ENCODE results near the gene PDZK1IP1. TPM values are rescaled to one million over a fixed set of nuclear protein-coding genes. Genes with fewer than 3 reads are reported as not detected.

PDZK1IP1 gene
- total and polyA plus RNA-seq, 2 of the 4 experiments (the other 2 are of a cell fraction), result not detected

GRCh38 chr1:47226121-47226838 is 36.4 kb upstream of the PDZK1IP1 start:
- no TSS peak for BruUV-seq (replicated peaks)
- TF ChIP-seq RAD21 (IDR thresholded peaks at IDR 0.05; ENCODE audit: low read length) (no peak), POLR2A (IDR thresholded peaks at IDR 0.05; ENCODE audit: low read depth, low read length) (no peak), MAFK (IDR thresholded peaks at IDR 0.05; ENCODE audit: low read depth, low read length) (no peak), NFE2L2 (IDR thresholded peaks at IDR 0.05; ENCODE audit: low read depth, low read length) (no peak), RCOR1 (IDR thresholded peaks at IDR 0.05; ENCODE audit: insufficient replicate concordance, low read length) (no peak), MAZ (IDR thresholded peaks at IDR 0.05; ENCODE audit: borderline replicate concordance, low read depth, low read length) (no peak), MXI1 (IDR thresholded peaks at IDR 0.05; ENCODE audit: borderline replicate concordance, low read depth, low read length) (no peak), CTCF (conservative IDR thresholded peaks at IDR 0.05; ENCODE audit: low read depth, low read length) (no peak), FOS (IDR thresholded peaks at IDR 0.05; ENCODE audit: low read depth, low read length) (no peak), BHLHE40 (IDR thresholded peaks at IDR 0.05; ENCODE audit: low read depth, low read length) (no peak), USF2 (IDR thresholded peaks at IDR 0.05; ENCODE audit: low read depth, low read length) (no peak), ELK1 (IDR thresholded peaks at IDR 0.05; ENCODE audit: borderline replicate concordance, low read depth, low read length) (no peak), CHD1 (IDR thresholded peaks at IDR 0.05; ENCODE audit: low read depth, low read length) (no peak), SMC3 (IDR thresholded peaks at IDR 0.05; ENCODE audit: low read depth, low read length) (no peak), RFX5 (IDR thresholded peaks at IDR 0.05; ENCODE audit: low read depth, low read length) (no peak), CEBPB (IDR thresholded peaks at IDR 0.05; ENCODE audit: low read depth, low read length) (no peak)
- H3K9ac ChIP-seq (ENCODE audit: low read depth, low read length), result no peak overlapping the region
- no peak overlapping the region for H3K4ac ChIP-seq (ENCODE audit: low read depth, low read length)
- H2BK15ac ChIP-seq (ENCODE audit: low read depth, low read length), result no peak overlapping the region
- H2AK9ac ChIP-seq (replicated peaks; ENCODE audit: low read depth, low read length, poor library complexity), result no peak overlapping the region
- no peak for DNase-seq
- no peak overlapping the region for H2BK120ac ChIP-seq (ENCODE audit: low read depth, low read length)
- H3K4me2 ChIP-seq (ENCODE audit: low read depth, low read length), result no peak overlapping the region
- WGBS, 2 experiments (ENCODE audit: extremely low coverage in 2 of 2, insufficient read length in 1 of 2), result 0% methylated on average over 1 of the region's 19 CpGs; no CpG with 5 or more reads in 1 of the 2 experiments
- dilution Hi-C loops (cut with HindIII; ENCODE audit: low sequenced_read_pairs, unreplicated experiment), result no loop called here
- H3K14ac ChIP-seq (replicated peaks; ENCODE audit: low read depth, low read length), result no peak overlapping the region
- H3K4me3 ChIP-seq (ENCODE audit: insufficient read depth, low read depth, low read length), result no peak overlapping the region
- no peak overlapping the region for H3K27ac ChIP-seq (ENCODE audit: insufficient read depth, low read length)
- H3K79me1 ChIP-seq (ENCODE audit: low read depth in 1 of 2, low read length in 2 of 2), result no peaks in the 10 kb centered on the region
- H2BK5ac ChIP-seq (ENCODE audit: low read depth, low read length, poor library complexity, severe bottlenecking), result no peak overlapping the region
- no peak for ATAC-seq (ENCODE audit: low read depth)
- no peaks in the 10 kb centered on the region; the same call in 1 of the 2 replicates for H3K9me1 ChIP-seq (ENCODE audit: insufficient read depth, low read length)
- no peak overlapping the region; the same call in 1 of the 2 replicates for H3K23ac ChIP-seq (ENCODE audit: low read depth, low read length)
- peaks cover 3% of the 10 kb centered on the region for H3K4me1 ChIP-seq (ENCODE audit: control insufficient read depth, insufficient read depth, low read length)
- H3K18ac ChIP-seq (ENCODE audit: low read depth, low read length), result no peak overlapping the region
- no peak overlapping the region for H3K56ac ChIP-seq (ENCODE audit: extremely low read depth, insufficient read depth, low read length)
- H2BK20ac ChIP-seq (ENCODE audit: low read depth, low read length), result no peak overlapping the region
- H2AFZ ChIP-seq (replicated peaks; ENCODE audit: low read length, poor library complexity), result peak overlapping the region; percentile 53
- peaks cover 6% of the 10 kb centered on the region; the same call in 1 of the 2 replicates for H4K20me1 ChIP-seq (ENCODE audit: insufficient read depth, low read length)
- POLR2A ChIA-PET (ENCODE audit: unreplicated experiment), result no interaction called here
- H4K8ac ChIP-seq (ENCODE audit: low read depth in 2 of 2, low read length in 2 of 2), result no peak overlapping the region
- H2AK5ac ChIP-seq (ENCODE audit: low read depth, low read length), result no peak overlapping the region
- intact Hi-C loops (cut with micrococcal nuclease), result no loop called here
- H3K36me3 ChIP-seq (ENCODE audit: control insufficient read depth, insufficient read depth, low read length), result no peaks in the 10 kb centered on the region
- no peak overlapping the region for H4K91ac ChIP-seq (ENCODE audit: insufficient read depth, low read depth, low read length)
- H3K27me3 ChIP-seq (ENCODE audit: control insufficient read depth, insufficient read depth, low read length), result peaks cover 96% of the 10 kb centered on the region
- peaks cover 19% of the 10 kb centered on the region for H3K9me3 ChIP-seq (ENCODE audit: control insufficient read depth, insufficient read depth, low read length)
- in situ Hi-C loops (cut with MboI; ENCODE audit: low sequenced_read_pairs), result no loop called here
- CTCF ChIA-PET, result interaction anchor here (0.5 to 1.6 kb wide), 3 partner anchors 27 to 47 kb away, joined by 3 read pairs; no protein-coding TSS in a partner anchor
- H4K5ac ChIP-seq (ENCODE audit: low read depth, low read length), result no peak overlapping the region
